ENCODE data around the gene RRAD. TPM values are rescaled to one million over a fixed set of nuclear protein-coding genes. Genes with fewer than 3 reads are reported as not detected.

RRAD gene
- total and polyA plus RNA-seq, 4 donors = 0.14 to 0.61 (median 0.54) TPM

- peak overlapping the region in 2 of 3 donors; percentile 15 to 42 for H3K4me3 ChIP-seq (ENCODE audit: low read depth in 1 of 3, low read length in 3 of 3)
- no peak overlapping the region for H3K9ac ChIP-seq (ENCODE audit: low read depth in 1 of 2, low read length in 2 of 2)
- WGBS = 7% methylated on average over 39 of the region's 39 CpGs
These were observed 52.2 kb downstream of the RRAD start for GRCh38 chr16:66872943-66873684.

GRCh38 chr16:66872559-66872942 is 52.8 kb downstream of the RRAD start:
- TF ChIP-seq TAF1 (conservative IDR thresholded peaks at IDR 0.05) (no peak), GABPA (IDR thresholded peaks at IDR 0.05 in 1 of 2, conservative IDR thresholded peaks at IDR 0.05 in 1 of 2) (no peak), HNF4A (conservative IDR thresholded peaks at IDR 0.05) (no peak), FOXA2 (IDR thresholded peaks at IDR 0.05) (no peak), RXRA (IDR thresholded peaks at IDR 0.05) (no peak), ZBTB33 (IDR thresholded peaks at IDR 0.05) (no peak), FOXA1 (IDR thresholded peaks at IDR 0.05) (no peak), CTCF (IDR thresholded peaks at IDR 0.05; ENCODE audit: low read depth, low read length, missing input control) (no peak), SP1 (IDR thresholded peaks at IDR 0.05) (no peak), MAX (IDR thresholded peaks at IDR 0.05) (no peak)
- Histone ChIP-seq H3K9ac (ENCODE audit: low read depth in 1 of 2, low read length in 2 of 2) (no peak overlapping the region), H3K4me3 (ENCODE audit: low read depth in 1 of 3, low read length in 3 of 3) (peak overlapping the region in 1 of 3 donors; percentile 15), H3K4me1 (ENCODE audit: control insufficient read depth in 4 of 4, insufficient read depth in 4 of 4, low read length in 3 of 4) (peaks cover 0 to 9% (median 3%) of the 10 kb centered on the region in 4 donors), H3K9me3 (ENCODE audit: control insufficient read depth in 4 of 4, low read length in 3 of 4) (no peaks in the 10 kb centered on the region), H3K36me3 (ENCODE audit: control insufficient read depth in 4 of 4, insufficient read depth in 3 of 4, low read depth in 1 of 4, low read length in 3 of 4) (no peaks in the 10 kb centered on the region), H3K27me3 (ENCODE audit: control insufficient read depth in 4 of 4, insufficient read depth in 4 of 4, low read length in 3 of 4) (no peaks in the 10 kb centered on the region), H3K27ac (ENCODE audit: low read depth in 1 of 2, low read length in 2 of 2) (no peak overlapping the region)
- WGBS = 70% methylated on average over 4 of the region's 4 CpGs
- DNase-seq (ENCODE audit: low spot score) = no peak

More at GRCh38 chr16:66872943-66873684, 52.2 kb downstream of the RRAD start:
- Histone ChIP-seq H3K27me3 (ENCODE audit: control insufficient read depth in 4 of 4, insufficient read depth in 4 of 4, low read length in 3 of 4) (no peaks in the 10 kb centered on the region), H3K36me3 (ENCODE audit: control insufficient read depth in 4 of 4, insufficient read depth in 3 of 4, low read depth in 1 of 4, low read length in 3 of 4) (no peaks in the 10 kb centered on the region), H3K4me1 (ENCODE audit: control insufficient read depth in 4 of 4, insufficient read depth in 4 of 4, low read length in 3 of 4) (peaks cover 0 to 10% (median 5%) of the 10 kb centered on the region in 4 donors), H3K27ac (ENCODE audit: low read depth in 1 of 2, low read length in 2 of 2) (no peak overlapping the region), H3K9me3 (ENCODE audit: control insufficient read depth in 4 of 4, low read length in 3 of 4) (no peaks in the 10 kb centered on the region)
- TF ChIP-seq FOXA1 (IDR thresholded peaks at IDR 0.05) (no peak), TAF1 (conservative IDR thresholded peaks at IDR 0.05) (no peak), MAX (IDR thresholded peaks at IDR 0.05) (peak; percentile 29), SP1 (IDR thresholded peaks at IDR 0.05) (peak; percentile 43), JUND (IDR thresholded peaks at IDR 0.05) (peak in 1 of 2 donors; percentile 29), CTCF (IDR thresholded peaks at IDR 0.05; ENCODE audit: low read depth, low read length, missing input control) (peak; percentile 78), NR2F2 (IDR thresholded peaks at IDR 0.05) (no peak), RXRA (IDR thresholded peaks at IDR 0.05) (no peak), RAD21 (IDR thresholded peaks at IDR 0.05) (peak; percentile 66 to 82), HNF4G (IDR thresholded peaks at IDR 0.05) (no peak)
- peak; percentile 86 for DNase-seq (ENCODE audit: low spot score)

Measured in liver (tissue), 9 donors.